Mesenteric fat pad (tissue), 1 donor: Measurements from ENCODE around the gene BEGAIN. TPM values are rescaled to one million over a fixed set of nuclear protein-coding genes. Genes with fewer than 3 reads are reported as not detected.
A peak's percentile ranks its signal among the peaks of the same experiment; 100 is the strongest.

Experiments used
- DNase-seq: peaks from one replicate; pipeline ENCODE4 v3.0.0-alpha.2; 2020; ENCODE audit warnings: low spot score
- total RNA-seq: library from RNA; stranded (reverse); fragmentation: NEBNext Ultra II Directional; extraction: Animal tissue kit (Norgen Biotek cat#: 25700); gene quantifications from one replicate; pipeline ENCODE4 v1.2.1, GENCODE V29; 2021
- donor health status: DM: yes; HTN: yes; CAD: no.

Gene BEGAIN
- total RNA-seq, 1 donor from 2014 or later = 2.2 TPM

GRCh38 chr14:100539766-100540140, 47.5 kb downstream of the BEGAIN start:
- DNase-seq = no peak

- peak; percentile 87 for DNase-seq
Observed at GRCh38 chr14:100539003-100539660, 48.1 kb downstream of the BEGAIN start.

GRCh38 chr14:100538351-100539002, 48.7 kb downstream of the BEGAIN start:
- DNase-seq = peak; percentile 88

GRCh38 chr14:100537446-100538350, 49.5 kb downstream of the BEGAIN start:
- DNase-seq = peak; percentile 78

GRCh38 chr14:100536721-100537445, 50.3 kb downstream of the BEGAIN start:
- peak; percentile 71 for DNase-seq

- DNase-seq = no peak
Observed at GRCh38 chr14:100536121-100536510, 51.1 kb downstream of the BEGAIN start.

- peak; percentile 75 for DNase-seq
Observed at GRCh38 chr14:100535287-100536120, 51.7 kb downstream of the BEGAIN start.

- peak; percentile 67 for DNase-seq
Observed at GRCh38 chr14:100534528-100535286, 52.5 kb downstream of the BEGAIN start.

- peak; percentile 87 for DNase-seq
Observed at GRCh38 chr14:100533656-100534485, 53.3 kb downstream of the BEGAIN start.

- DNase-seq = no peak
Observed at GRCh38 chr14:100532906-100533655, 54.1 kb downstream of the BEGAIN start.

GRCh38 chr14:100532154-100532861, 54.9 kb downstream of the BEGAIN start:
- DNase-seq = peak; percentile 80

- DNase-seq = peak; percentile 69
Observed at GRCh38 chr14:100531152-100532121, 55.8 kb downstream of the BEGAIN start.

GRCh38 chr14:100530270-100531072, 56.7 kb downstream of the BEGAIN start:
- DNase-seq = peak; percentile 86

GRCh38 chr14:100529561-100530031, 57.6 kb downstream of the BEGAIN start:
- peak; percentile 77 for DNase-seq

- DNase-seq = peak; percentile 86
Observed at GRCh38 chr14:100528962-100529560, 58.2 kb downstream of the BEGAIN start.
